ENCODE measurements around the gene GALNT16. TPM values are rescaled to one million over a fixed set of nuclear protein-coding genes. Genes with fewer than 3 reads are reported as not detected.

The GALNT16 gene
- total and polyA plus RNA-seq, 2 experiments from 2014 or later, result 1.7 to 2.6 TPM

GRCh38 chr14:69262516-69262915, 2.6 kb downstream of the GALNT16 start:
- no peaks in the 10 kb centered on the region for H4K20me1 ChIP-seq (ENCODE audit: insufficient read depth, poor library complexity, severe bottlenecking)
- no peaks in the 10 kb centered on the region for H3K9me3 ChIP-seq (ENCODE audit: low read depth)
- peaks cover 11% of the 10 kb centered on the region for H3K4me1 ChIP-seq (ENCODE audit: insufficient read depth)
- H3K36me3 ChIP-seq (replicated peaks; ENCODE audit: insufficient read depth, low read depth), result no peaks in the 10 kb centered on the region
- peaks cover 31% of the 10 kb centered on the region for H3K27me3 ChIP-seq
- peak overlapping the region; percentile 100 for H3K4me2 ChIP-seq
- H3K27ac ChIP-seq, result peak overlapping the region; percentile 55
- WGBS (ENCODE audit: low lambda C conversion rate, missing lambda C conversion rate), result 81% methylated on average over 3 of the region's 3 CpGs
- H3K9me2 ChIP-seq (replicated peaks; ENCODE audit: insufficient read depth), result no peaks in the 10 kb centered on the region
- no peaks in the 10 kb centered on the region for H3K79me2 ChIP-seq
- no peak overlapping the region for H3K4me3 ChIP-seq
- H2AFZ ChIP-seq, result no peak overlapping the region
- DNase-seq (ENCODE audit: low spot score), result no peak
- no peak for TF ChIP-seq EZH2 (IDR thresholded peaks at IDR 0.05; ENCODE audit: borderline replicate concordance)
- TF ChIP-seq EZH2phosphoT487 (IDR thresholded peaks at IDR 0.05; ENCODE audit: low read depth, severe bottlenecking, unreplicated experiment), result no peak
- no peak for TF ChIP-seq CTCF (IDR thresholded peaks at IDR 0.05; ENCODE audit: poor library complexity)

GRCh38 chr14:69263364-69263763, 3.4 kb downstream of the GALNT16 start:
- Histone ChIP-seq H2AFZ (no peak overlapping the region), H4K20me1 (ENCODE audit: insufficient read depth, poor library complexity, severe bottlenecking) (no peaks in the 10 kb centered on the region), H3K79me2 (no peaks in the 10 kb centered on the region), H3K27me3 (peaks cover 23% of the 10 kb centered on the region), H3K27ac (no peak overlapping the region), H3K9me3 (ENCODE audit: low read depth) (no peaks in the 10 kb centered on the region), H3K4me3 (no peak overlapping the region), H3K4me2 (no peak overlapping the region), H3K36me3 (replicated peaks; ENCODE audit: insufficient read depth, low read depth) (no peaks in the 10 kb centered on the region), H3K9me2 (replicated peaks; ENCODE audit: insufficient read depth) (no peaks in the 10 kb centered on the region), H3K4me1 (ENCODE audit: insufficient read depth) (peaks cover 11% of the 10 kb centered on the region)
- TF ChIP-seq EZH2 (IDR thresholded peaks at IDR 0.05; ENCODE audit: borderline replicate concordance), result no peak
- WGBS (ENCODE audit: low lambda C conversion rate, missing lambda C conversion rate), result 91% methylated on average over 6 of the region's 6 CpGs
- DNase-seq (ENCODE audit: low spot score), result no peak

- Histone ChIP-seq H3K9me3 (ENCODE audit: low read depth) (no peaks in the 10 kb centered on the region), H3K36me3 (replicated peaks; ENCODE audit: insufficient read depth, low read depth) (no peaks in the 10 kb centered on the region), H3K4me3 (no peak overlapping the region), H2AFZ (no peak overlapping the region), H3K27ac (no peak overlapping the region), H3K79me2 (no peaks in the 10 kb centered on the region), H3K4me1 (ENCODE audit: insufficient read depth) (peaks cover 11% of the 10 kb centered on the region), H3K4me2 (no peak overlapping the region), H3K9me2 (replicated peaks; ENCODE audit: insufficient read depth) (no peaks in the 10 kb centered on the region), H3K27me3 (peaks cover 18% of the 10 kb centered on the region), H4K20me1 (ENCODE audit: insufficient read depth, poor library complexity, severe bottlenecking) (no peaks in the 10 kb centered on the region)
- no peak for DNase-seq (ENCODE audit: low spot score)
- no peak for TF ChIP-seq CTCF (IDR thresholded peaks at IDR 0.05; ENCODE audit: poor library complexity)
- TF ChIP-seq EZH2phosphoT487 (IDR thresholded peaks at IDR 0.05; ENCODE audit: low read depth, severe bottlenecking, unreplicated experiment), result no peak
- TF ChIP-seq EZH2 (IDR thresholded peaks at IDR 0.05; ENCODE audit: borderline replicate concordance), result no peak
- WGBS (ENCODE audit: low lambda C conversion rate, missing lambda C conversion rate), result 92% methylated on average over 8 of the region's 8 CpGs
These were observed 3.8 kb downstream of the GALNT16 start for GRCh38 chr14:69263771-69264170.

GRCh38 chr14:69266572-69267345, 6.8 kb downstream of the GALNT16 start:
- peaks cover 14% of the 10 kb centered on the region for H3K27me3 ChIP-seq
- no peaks in the 10 kb centered on the region for H3K9me3 ChIP-seq (ENCODE audit: low read depth)
- TF ChIP-seq EZH2 (IDR thresholded peaks at IDR 0.05; ENCODE audit: borderline replicate concordance), result no peak
- no peak for TF ChIP-seq EZH2phosphoT487 (IDR thresholded peaks at IDR 0.05; ENCODE audit: low read depth, severe bottlenecking, unreplicated experiment)
- no peak for TF ChIP-seq CTCF (IDR thresholded peaks at IDR 0.05; ENCODE audit: poor library complexity)
- no peak overlapping the region for H3K4me3 ChIP-seq
- H3K27ac ChIP-seq, result no peak overlapping the region
- H3K9me2 ChIP-seq (replicated peaks; ENCODE audit: insufficient read depth), result no peaks in the 10 kb centered on the region
- 88% methylated on average over 8 of the region's 8 CpGs for WGBS (ENCODE audit: low lambda C conversion rate, missing lambda C conversion rate)
- no peak overlapping the region for H3K4me2 ChIP-seq
- H3K79me2 ChIP-seq, result no peaks in the 10 kb centered on the region
- no peak for DNase-seq (ENCODE audit: low spot score)
- H4K20me1 ChIP-seq (ENCODE audit: insufficient read depth, poor library complexity, severe bottlenecking), result no peaks in the 10 kb centered on the region
- no peaks in the 10 kb centered on the region for H3K4me1 ChIP-seq (ENCODE audit: insufficient read depth)
- no peaks in the 10 kb centered on the region for H3K36me3 ChIP-seq (replicated peaks; ENCODE audit: insufficient read depth, low read depth)
- H2AFZ ChIP-seq, result no peak overlapping the region
